HG03175 (cell line): ENCODE data around the gene MICAL2.

Source experiments
- ATAC-seq: cut with Tn5 transposase; IDR thresholded peaks from one replicate; pipeline ENCODE4 v1.9.1; 2021; ENCODE audit warnings: mild to moderate bottlenecking, moderate library complexity; ENCODE audit not compliant: unreplicated experiment

The MICAL2 gene

DNA sequence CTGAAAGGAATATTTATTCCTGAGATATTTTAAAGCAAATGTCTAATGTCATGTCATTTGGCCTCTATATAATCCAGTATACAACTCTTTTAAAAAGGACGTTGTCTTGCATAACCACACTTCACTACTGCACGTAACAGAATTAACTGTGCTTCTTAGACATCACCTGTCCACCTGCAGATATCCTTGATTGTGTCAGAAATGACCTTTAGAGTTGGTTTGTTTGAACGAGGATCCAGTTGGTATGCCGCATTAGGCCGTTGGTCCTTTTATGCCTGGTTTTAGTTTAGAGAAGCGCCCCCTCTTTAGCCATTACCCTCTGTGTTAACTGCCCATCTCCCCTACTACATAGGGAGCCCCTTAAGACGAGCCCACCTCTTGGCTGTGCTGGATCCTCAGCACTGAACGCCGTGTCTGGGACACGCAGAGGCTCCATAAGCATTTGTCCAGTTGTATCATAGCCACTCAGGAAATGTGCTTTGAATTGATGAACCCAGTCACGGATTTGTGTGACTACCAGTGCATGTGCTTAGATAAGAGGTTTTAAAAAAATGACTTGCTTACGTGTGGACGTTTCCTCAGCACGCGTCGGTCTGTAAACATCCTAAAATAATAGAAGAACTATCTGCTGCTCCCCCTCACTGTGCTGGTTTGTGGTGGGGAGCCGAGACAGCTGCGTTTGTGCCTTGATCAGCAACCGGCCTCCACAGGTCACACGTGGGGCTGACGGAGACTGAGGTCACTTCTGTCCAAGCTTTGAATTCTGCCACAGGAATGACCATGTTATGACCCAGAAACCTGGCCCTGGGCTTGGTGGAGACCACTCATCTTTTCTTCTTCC lies 4.0 kb downstream of the MICAL2 start:
- no peak for ATAC-seq

DNA sequence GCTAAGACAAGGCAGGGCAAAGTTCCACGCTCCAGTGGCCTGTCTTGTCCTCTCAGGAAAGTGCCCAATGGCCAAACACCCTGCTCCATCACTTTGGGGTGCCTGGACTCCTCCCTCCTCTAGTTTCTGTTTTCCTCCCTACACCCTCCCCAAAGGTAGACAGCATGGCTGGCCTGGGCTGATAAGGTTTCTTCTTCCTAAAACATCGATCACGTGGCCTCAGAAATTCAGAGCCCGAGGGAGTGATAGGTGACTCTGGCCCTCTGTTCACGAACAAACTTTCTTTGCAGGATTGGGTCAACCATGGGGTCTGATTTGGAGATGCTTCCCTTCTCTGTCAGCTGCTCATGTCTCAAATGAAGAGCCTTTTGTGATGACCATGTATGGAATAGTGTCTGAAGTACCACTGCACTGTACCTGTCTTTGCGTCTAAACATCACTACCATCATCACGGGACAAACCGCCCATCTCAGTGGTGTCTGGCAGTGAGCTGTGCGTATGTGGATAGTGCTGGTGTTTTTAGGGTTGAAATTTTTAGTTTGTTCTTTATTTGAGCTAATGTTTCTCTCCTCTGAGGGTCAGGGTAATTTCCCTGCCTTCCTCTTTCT lies 6.1 kb downstream of the MICAL2 start:
- ATAC-seq: no peak

DNA sequence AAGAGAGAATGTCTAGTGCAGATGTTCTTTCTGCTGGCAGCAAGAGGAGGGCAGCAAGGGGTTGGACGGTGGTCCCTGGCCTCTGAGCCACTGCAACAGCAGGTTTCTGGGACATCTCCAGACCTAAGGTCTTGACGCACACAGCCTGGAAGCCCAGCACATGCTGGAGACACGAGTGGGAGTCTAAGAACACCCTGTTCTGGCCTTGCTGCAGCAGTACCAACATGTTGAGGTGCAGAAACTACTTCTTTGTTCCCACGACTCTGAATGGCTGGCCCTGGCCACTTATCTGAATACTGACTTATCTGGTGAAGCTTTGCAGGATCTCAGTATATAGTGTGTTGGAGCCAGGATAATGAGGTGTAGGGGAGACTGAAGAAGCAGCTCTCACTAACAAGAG lies 6.8 kb downstream of the MICAL2 start:
- no peak for ATAC-seq

DNA sequence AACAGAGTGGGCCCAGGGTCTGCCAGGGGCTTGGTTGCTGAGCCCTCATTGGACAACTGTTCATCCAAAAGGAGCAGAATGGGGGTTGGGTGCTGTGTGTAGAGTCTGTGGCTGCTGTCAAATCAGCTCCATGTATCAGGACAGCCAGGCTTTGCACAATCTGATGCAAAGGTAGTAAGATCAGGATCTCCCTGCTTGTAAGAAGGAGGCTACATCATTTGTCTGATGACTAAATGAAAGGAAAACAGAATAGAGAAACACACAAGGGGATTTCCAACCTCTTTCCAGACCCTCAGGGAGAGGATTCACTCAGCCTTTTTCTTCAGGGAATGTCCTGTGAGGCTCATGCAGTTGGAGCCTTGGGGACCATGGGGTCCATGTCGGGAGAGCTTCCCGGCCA lies 7.2 kb downstream of the MICAL2 start:
- no peak for ATAC-seq

DNA sequence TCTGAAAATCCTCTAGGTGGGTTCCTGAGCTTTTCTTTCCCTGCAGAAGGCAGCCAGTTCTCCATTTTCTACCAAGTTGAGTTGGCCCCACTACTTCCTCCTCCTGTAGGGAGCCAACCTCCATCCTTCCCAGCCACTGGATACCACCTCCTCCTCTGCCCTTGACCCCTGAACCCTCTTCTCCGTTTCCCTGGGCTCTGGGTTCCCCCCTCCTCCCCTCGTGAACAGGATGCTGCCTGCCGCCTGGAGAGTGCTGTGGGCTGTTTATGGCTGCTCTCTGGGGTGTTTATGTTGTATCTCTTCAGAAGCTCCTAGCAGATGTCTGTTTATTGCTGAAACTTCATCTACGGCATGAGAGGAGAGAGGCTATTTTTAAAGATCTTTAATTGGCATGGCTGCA lies 8.6 kb downstream of the MICAL2 start:
- no peak for ATAC-seq

DNA sequence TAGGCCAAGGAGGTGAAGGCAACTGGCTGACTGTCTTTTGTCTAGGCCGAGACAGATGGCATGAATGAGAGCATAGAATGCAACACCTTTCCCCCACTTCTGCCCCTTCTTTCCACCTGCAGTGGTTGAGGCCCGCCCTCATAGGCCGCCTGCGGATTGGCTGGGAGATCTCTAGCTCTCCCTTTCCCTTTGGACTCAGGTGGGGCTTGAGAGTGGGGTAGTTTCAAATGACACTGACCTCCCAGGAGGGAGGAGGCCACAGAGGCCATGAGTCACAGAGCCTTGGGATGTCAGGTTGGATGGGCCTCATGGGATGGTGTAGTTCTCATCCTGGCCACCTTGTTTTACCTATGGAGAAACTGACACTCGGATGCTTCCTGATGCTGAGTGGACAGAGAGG lies 9.1 kb downstream of the MICAL2 start:
- no peak for ATAC-seq

DNA sequence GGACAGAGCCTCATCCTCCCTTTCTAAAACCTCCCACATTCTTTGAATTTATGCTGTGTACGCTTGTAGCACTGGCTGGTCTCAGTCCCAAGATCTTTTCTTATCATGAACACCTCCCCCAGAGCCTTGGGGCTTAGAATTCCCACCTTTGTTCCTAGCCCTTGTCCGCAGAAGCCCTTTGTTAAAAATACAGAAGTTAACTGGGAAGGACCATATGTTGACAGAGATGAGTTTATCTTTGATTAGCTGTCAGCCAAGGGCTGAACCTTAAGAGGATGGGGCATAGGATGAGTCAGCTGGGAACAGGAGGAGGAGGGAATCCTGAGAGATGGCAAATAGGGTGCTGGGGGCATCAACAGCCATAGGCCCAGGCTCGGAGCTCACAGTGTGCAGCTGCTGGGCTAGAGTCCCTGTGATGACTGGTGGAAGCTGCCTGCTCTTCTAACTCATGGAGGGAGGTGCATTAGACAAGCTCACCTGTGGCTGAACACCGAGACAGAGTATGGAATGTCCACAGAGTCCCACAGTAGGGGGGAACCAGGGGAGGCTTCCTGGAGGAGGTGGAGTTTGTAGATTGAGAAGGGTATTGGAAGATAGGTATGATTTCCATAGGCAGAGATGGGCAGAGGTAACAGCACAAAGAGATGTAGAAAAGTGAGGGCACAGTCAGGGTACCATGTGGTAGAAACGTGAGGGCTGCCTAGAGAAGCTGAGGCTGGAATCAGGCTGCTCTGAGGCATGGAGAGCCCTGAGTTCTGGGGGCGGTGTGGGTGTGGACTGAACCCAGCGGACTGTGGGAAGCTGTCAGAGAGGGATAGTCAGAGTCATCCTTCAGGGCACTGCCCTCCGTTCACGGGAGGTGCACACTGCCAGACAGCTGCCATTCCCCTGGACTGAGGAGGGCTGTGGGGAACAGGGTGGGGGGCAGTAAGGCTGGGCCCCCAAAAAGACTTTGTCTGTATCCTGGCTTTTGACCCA lies 9.9 kb downstream of the MICAL2 start:
- ATAC-seq: no peak

DNA sequence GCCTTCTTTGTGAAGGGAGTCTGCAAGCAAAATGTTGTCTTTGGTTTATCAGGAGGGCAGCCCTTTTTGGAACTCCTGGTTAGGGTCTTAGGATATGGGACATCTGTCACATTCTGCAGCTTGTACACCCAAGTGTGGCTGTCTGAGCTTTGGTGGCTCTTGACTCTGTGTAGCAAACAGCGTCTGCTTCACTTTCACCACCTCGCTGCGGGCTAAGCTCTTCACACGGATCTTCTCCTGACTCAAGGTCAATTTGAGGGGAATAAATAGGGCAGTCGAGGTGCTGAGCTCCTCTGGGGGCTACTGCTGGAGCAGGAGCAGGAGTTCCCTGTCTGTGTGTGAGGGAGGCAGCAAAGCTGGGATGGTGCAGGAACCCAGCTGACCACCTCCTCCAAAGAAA lies 10.6 kb downstream of the MICAL2 start:
- ATAC-seq: no peak

DNA sequence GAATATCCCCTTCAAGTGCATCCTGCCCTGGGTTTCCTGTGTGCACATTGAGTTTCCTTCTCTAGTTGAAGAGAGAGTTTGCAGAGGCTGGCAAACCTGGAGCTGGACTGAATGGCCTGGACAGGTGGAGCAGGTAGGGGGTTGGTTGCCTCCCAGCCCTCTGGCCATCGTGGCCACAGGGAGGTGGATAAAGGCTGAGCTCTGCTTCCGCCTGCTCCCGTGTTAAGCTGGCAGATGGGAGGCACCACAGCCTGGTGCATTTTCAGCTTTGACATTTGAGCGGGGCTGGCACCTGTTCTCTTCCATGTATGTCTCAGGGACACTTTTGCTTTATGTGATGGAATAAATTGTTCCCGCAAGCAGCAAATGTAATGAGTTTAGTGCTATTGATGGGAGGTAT lies 11.1 kb downstream of the MICAL2 start:
- ATAC-seq: no peak

DNA sequence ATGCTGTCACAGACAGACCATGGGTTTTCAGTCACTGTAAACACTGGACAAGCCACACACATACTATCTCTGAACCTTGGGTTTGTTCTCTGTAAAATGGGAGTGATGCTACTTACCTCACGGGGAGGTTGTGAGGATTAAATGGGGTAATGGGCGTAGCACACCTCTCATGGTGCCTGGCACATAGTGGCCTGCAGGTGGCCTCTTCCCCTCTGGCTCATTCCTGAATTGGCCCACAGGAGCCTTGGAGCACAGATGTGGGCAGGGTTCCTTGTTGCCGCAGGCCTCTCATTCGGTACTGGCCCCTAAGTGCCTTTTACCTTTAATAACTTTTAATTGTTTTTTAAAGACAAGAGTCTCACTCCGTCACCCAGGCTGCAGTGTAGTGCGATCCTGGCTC lies 11.7 kb downstream of the MICAL2 start:
- no peak for ATAC-seq

DNA sequence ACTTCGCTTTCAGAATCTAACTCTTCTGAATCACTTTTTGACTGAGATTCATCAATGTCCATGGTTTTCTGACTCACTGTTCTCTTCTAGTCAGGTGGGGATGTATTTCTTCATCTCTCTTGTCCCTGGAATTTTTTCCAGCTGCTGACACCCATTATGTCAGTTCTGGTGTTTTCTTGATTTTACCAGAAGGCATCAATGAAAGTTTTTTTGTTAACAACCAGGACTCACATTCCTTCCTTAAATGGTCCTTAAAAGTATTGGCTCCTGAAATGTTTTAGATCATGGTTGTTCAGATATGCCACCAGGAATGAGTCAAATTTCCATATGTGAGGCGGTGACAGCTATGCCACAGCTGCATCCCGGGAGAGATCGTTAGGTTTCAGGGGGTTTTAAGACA lies 12.9 kb downstream of the MICAL2 start:
- ATAC-seq: no peak

DNA sequence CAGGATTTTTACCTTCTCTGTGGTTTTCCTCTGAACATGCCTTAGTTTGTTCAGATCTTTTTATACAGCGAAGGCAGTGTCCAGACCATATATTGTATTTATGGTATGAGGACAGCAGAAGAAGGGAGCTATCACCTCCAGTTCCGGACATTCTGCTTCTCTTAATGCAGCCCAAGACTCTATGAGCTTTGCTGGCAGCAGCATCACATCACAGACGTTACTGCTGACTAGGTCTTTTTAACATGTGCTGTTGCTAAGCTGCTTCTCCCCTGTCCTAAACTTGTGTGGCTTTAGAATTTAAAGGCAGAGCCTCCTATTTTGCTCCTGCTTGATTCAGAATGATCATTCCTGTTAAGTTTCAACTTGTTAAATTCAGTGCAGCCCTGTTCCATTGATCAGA lies 13.4 kb downstream of the MICAL2 start:
- no peak for ATAC-seq

DNA sequence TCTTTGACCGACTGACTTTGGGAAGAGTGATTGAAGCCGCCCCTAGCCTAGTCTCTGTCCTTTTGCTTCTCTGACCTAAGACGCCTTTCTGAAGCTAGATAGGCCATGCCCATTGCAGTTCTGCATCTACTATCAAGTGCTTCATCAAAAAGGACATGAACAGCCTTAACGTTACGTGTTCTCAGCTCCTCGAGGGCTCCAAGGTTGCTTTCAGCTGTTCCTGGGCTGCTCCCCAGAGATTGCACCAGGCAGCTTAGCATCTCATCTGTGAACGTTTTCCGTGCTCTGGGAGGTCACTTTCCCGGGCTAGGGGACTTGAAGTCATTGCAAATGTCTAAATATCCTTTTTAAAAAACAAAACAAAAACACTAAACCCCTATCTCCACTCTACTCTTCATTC lies 13.9 kb downstream of the MICAL2 start:
- ATAC-seq: no peak

DNA sequence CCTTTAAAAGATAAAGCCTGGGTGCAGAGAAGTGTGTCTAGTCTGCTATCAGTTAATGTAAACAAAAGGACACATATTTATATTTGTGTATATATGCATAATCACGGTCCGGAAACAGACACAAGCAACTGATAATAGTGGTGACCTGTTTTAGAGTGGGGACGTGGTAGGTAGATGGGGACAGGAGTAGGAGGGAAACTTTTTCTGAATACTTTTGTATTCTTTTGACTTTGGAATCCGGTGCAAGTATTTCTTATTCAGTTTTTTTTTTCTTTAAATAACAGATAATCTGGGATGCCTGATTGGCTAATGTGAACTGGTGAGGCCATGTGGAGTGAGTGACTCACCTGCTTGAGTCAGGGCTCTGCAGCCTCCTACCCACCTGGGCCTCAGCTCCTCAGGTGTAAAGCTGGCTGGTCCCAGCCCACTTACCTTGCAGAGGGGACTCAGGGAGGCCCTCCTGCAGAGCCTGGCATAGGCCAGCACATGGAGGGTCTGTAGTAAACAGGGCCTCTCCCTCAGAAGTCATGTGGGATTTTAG lies 15.3 kb downstream of the MICAL2 start:
- ATAC-seq: no peak

DNA sequence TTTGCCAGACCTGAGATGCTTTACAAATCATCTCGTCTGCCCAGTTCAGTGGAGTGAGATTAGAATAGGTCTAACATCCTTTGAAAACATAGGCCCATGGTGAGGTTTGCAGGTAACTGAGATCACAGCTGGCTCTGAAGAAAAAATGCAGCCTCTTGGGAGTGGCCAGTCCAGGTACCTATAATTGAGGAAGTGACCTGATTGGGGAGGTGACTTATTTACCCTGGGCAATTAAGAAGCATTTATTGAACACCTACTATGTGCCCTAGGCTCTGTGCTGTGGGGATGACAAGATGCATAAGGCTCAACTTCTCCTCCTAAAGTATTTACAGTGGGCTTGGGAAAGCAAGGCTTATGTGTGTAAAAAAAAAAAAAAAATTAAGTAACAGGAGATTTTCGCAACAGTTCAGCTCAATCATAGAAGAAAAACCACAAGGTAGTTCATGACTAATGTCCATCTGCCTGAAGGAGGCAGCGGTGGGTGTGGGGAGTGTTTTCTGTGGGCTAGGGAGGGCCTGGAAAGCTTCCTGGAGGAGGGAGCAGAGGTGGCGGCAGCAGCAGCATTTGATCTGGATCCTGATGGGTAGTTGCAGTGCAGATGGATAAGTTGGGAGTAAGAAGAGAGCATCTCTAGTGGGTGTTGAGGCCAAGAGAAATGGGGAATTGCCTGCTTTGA lies 16.1 kb downstream of the MICAL2 start:
- ATAC-seq: no peak

DNA sequence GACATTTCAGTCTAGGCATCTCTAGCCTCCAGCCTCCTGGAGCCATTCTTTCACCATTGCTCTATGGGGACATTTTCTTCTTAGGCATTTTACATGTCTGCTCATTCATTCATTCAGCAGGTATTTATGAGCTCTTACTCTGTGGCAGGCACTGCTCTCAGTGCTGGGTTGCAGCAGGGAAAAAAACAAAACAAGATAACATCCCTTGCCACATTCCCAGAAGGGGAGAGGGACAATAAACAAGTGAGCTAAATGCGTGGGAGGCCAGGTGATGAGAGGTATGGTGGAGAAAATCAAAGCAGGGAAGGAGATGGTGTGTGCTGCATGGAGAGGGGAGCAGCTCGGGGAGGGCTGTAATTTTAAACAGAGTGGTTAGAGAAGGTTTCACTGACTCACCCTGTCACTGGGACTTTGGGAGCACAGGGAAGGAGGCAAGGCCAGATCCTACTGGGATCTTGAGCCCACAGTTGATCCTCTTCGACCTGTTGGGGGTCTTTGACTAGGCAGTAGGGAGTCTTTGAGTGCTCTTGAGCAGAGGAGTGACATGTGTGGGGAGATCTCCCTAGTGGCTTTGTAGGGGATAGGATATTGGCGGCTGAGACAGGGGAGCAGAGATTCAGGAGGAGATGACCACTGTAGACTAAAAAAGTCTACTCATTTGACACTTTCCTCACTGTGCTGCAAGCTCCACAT lies 17.0 kb downstream of the MICAL2 start:
- no peak for ATAC-seq

DNA sequence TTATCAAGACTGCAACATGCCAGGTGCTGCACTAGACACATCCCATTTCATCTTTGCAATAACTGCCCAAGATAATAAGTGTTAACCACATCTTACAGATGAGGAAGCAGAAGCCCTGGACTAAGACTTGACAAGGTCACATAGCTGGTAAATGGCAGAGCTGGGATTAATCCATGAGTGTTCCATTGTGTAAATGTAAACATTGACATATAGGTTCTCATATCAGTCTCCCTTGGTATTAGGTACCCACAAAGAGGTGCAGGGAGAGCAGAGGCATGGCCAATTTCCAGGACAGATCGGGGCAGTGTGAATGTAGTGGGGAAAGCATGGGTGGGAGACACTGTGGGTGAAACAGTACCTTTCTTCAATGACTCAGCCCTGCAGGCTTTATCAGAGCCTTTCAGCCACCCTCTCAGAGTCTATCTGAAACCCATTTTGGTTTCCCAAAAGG lies 17.9 kb downstream of the MICAL2 start:
- ATAC-seq: no peak

DNA sequence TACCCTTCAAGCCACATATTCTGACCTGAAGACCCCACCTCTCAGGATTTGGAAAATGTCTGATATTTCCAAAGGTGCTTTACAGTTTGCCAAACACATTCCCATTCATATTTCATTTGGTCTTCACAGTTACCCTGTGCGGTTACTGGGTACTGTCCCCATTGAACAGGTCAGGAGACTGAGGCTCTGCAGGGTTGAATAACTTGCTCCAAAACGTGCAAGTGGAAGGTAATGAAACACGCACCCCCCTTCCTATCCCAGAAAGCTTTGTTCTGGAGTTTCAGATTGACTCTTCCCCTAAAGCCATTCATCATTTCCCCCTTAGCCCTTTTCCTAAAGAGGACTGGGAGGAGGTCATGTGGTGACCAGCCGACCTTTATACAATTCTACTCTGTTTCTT lies 18.8 kb downstream of the MICAL2 start:
- no peak for ATAC-seq

DNA sequence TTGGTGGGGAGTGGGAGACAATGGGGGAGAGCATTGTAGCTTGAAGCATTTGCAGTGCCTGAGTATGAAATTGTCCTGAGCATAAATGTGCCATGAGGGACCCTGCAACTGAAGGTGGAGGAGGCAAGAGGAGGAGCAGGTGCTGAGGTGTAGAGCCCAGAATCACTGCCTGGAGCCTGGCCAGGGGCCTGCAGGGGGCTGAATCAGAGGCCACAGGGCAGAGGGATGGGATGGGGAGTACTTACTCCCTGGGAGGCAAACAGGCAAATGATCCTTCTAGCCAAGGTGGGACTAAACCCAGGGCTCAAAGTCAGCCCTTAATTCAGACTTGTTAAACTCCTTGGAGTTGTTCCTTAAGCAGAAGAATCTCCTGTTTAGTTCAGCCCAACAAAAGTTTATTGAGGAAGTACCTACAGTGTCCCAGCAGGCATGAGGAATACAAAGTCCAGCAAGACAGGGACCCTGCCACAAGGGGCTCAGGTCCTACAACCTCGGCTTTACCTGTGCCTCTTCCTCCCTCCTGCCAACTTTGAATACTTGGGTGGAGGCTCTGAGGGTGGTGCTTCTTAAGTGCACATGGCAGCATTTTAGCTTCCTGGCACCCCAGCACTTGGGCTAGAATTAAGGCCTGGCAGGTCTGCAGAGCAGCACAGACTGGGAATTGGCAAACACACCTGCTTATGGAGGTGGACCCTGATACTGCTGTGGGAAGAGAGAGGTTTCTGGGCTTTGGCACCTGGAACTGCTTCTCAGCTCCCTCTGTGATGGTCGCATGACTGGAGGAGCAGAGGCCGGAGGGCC lies 20.0 kb downstream of the MICAL2 start:
- no peak for ATAC-seq
